GM20431 (cell line): ENCODE data around the gene GLMP.

ENCODE experiments used
- in situ Hi-C: fragments of 300-500 bp; cut with MseI, MboI; formaldehyde crosslinking; loops from one replicate; pipeline ENCODE4 v1.15.0; 2020; ENCODE audit warnings: low sequenced_read_pairs; ENCODE audit not compliant: unreplicated experiment

The GLMP gene

DNA sequence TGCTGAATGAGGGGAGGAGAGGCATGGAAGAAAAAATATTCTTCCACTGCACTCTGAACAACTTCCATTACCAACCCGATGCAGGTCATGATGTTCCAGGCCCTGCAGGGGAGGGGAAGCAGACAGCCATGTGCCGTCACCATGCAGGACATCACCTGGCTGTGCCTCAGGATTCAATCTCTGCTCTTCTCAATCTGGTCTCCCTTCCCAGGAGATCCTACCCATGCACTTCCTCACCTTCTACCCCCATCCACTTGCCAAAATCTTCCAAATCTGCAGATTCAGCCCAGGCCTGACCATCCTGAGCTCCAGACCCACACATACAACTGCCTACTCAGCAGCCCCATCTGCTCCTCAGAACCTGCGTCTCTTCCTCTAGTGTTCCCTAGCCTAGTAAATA is 41.8 kb downstream of the GLMP start:
- in situ Hi-C loops: no loop called here

DNA sequence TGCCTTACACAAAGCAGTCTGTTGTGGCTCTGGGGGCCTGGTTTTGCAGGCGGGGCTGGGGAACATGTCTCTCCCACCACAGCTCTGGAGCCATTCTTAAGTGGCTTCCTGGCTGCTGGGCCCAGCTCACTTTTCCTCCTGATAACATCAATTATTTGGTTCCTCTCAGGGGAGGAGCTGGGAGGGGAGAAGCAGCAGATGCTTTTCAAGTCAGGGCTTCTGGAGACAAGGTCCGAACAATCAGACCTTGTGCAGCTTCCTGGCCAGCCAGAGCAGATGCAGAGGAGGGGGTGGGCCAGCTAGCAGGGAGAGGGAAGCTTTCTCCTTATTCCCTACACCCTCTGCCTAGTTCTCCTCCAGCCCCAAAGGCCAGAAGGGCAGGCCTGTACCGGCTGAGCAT is 44.0 kb downstream of the GLMP start:
- in situ Hi-C loops: no loop called here

DNA sequence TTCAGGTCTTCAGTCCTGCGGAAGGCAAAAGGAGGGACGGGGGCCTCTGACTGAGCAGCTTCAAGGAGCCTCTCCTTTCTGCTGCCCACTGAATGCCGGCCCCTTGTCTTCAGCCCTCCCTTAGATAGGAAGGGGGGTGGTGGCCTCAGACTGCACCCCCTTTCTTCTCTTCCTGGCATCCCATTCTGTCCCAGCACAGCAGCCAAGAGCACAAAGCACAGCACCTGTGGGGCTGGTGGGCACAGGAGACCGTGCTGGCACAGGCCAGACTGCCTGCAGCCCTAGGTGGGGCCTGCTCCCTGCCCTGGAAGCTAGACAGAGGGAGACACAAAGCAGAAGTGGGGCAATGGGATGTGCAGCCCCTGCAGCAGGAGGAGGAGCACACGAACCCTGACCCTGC is 45.9 kb downstream of the GLMP start:
- in situ Hi-C loops: no loop called here

DNA sequence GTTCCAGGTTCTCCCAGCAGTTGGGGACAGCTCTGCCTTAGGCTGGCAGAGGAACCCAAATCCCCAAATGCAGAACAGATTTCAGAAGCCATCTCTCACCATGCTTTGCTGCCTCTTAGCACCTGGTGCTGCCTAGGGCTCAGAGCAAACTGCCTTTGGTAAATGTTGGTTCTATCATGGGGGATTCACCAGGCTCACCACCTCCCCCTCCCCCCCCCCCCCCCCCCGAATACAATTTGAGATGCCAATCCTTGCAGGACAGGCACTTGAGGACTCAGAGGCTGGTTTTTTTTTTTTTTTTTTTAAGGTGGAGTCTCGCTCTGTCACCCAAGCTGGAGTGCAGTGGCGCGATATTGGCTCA is 47.2 kb downstream of the GLMP start:
- in situ Hi-C loops: no loop called here

DNA sequence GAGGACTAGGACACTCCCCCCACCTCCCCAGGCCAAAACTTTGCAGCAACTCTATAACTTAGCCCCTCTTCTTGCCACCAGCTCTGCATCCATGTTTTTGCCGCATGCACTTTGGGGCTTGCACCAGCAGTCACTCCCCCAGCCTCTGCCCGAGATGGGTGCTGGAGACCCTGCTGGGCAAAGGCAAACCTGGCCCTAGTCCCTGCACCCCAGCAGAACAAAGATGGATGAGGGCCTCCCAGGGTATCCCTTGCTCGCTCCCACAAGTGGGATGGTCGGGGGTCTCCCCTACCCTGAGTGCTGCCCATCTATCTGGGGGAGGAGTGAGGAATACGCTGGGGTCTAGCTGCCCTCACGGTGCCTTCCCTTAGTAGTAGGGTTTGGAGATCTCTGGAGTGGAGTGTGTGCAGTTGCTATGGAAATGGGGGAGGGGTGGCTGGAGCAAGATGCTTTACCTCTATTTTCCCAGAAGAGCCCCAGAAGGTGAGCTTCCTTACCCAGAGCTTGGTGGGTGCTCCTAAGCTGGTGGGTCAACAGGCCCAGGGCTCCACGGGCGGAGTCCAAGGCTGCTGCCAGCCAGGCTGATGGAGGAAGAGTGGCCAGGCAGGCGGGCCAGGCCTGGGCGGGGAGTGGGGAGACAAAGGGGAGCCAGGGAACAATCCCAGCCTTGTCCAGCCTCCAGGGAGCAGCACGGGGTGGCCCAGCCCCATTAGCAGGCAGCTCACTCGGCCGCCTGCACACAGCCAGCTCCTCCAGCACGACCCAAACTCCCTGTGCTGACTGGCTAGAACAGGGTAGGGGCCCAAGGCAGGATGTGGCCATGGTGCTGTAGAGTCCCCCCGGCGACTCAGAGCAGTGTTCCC is 47.8 kb downstream of the GLMP start, which contains the start of gene PAQR6:
Gene PAQR6, minus strand, starts transcription at position 597 of the 863 bp plus-strand sequence. CDS start 1,325 bp downstream, outside the sequence.
- in situ Hi-C loops: no loop called here

DNA sequence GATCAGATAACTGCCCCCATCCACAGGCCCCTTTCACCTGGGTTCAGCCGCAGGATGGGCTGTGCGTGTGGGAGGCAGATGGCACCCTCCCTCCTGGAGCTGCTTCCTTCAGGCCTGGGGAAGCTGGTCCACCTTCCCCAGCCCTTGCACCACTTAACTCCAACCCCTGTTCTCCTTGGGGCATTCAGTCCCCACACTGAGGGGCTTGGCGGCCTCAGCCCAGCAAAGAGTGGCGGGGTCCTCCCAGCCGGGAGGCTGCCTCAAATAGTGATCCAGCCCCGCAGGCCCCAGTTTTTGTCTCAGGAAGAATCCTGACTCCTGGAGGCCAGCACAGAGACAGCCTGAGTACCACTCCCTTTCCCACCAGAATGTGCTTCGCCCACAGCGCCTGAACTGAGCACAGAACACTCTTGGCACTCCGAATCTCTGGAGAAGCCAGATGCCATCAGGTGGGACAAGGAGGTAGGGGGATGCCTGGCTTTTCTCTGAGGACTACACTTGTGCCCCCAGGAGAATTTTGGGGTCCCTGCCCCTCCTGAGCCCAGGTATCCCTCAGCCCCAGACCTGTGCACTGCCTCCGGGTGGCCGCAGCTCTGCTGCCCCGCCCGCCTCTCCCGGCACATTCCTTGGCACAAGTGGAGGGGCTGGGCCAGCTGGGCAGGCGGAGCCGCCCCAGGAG is 48.6 kb downstream of the GLMP start:
- in situ Hi-C loops: no loop called here

DNA sequence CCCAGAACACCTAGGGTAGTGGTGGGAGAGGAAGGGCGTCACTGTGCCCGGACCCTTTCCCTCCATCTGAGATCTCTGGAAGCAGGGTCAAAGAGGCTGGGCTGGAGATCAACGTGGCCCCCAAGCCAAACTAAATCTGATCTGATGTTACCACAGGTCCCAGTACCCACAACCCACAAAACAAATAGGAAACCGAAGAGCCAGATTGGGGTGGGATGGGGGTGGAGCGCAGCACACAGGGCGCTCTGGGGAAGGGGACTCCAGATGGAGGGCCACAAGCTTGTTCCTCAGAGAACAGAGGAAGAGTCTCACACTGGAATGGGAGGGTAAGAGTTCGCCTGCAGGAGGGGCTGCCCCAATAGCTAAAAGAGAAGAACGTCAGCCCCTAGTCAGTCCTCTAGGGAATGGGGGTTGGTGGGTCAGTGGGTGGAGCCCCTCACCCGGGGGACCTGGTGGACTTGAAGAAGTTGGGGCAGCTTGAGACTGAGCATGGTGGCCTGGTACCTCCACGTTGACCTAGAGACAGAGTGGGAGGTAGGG is 49.2 kb downstream of the GLMP start:
- in situ Hi-C loops: no loop called here

DNA sequence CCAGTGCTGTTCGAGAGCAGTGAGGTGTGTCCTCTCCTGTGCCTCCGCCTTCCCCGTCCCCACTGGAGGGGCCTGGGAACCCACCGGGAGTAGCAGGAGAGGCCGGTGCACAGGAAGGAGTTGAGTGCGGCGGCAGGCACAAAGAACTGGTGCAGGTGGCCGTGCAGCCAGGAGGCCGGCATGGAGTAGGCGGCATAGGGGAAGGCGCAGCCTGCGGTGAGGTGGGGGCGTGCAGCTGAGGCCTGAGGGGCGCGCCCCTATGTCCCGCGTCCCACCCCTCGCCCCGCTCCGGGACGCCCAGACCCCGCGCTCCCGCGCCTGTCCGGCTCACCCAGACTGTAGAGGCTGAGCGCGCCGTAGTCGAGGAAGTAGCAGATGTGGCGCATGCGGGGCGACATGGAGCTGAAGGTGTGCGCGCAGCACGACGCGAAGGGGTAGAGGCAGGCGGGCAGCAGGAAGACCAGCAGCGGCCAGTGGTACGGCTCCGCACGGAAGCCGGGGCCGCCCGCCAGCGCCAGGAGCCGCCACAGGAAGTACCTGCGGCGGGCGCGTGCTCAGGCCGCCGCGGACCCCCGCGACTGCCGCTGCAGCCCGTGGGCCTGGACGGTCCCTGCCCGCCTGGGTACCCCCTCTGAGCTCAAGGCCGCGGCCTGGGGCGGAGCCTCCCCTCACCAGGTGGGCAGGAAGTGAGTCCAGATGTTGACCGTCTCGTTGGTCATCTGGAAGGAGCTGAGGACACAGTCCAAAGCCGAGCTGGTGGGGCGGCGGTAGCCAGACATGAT is 49.8 kb downstream of the GLMP start:
- in situ Hi-C loops: no loop called here

DNA sequence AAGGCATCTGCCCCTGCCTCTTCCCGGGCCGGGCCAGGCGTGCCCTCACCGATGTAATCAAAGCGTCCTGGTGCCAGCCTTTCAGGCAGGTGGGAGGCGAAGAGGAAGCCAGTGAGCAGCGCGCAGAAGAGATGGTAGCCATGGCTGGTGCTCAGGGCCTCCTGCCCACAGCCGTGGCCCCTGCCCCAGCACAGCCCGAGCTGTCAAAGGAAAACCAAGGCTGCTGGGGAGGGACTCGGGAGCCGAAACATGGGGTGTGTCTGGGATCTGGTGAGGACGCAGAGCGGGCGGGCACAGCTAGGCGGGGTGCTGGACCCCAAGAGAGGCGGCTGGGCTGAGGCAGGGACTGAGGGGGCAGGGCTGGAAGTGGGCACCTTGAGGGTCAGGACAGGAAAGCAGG is 50.8 kb downstream of the GLMP start:
- in situ Hi-C loops: no loop called here

DNA sequence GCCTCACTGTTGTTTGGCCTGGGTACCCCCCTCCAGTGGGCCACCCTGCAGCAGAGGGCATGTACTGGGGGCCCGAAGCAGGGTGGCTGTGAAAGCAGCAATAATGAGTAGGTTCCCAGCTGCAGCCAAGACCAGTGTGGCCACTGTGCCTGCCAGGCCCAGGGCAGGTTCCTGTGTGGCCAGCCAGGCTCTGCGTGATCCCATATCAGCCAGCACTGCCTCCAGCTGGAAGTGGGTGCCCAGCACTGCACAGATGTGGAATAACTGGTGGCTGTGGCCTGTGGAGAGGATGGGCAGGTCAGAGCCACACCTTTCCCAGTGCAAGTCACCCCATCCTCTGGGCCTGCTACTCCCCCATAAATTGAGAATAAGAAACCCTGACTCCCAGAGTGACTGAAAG is 51.4 kb downstream of the GLMP start:
- in situ Hi-C loops: no loop called here

DNA sequence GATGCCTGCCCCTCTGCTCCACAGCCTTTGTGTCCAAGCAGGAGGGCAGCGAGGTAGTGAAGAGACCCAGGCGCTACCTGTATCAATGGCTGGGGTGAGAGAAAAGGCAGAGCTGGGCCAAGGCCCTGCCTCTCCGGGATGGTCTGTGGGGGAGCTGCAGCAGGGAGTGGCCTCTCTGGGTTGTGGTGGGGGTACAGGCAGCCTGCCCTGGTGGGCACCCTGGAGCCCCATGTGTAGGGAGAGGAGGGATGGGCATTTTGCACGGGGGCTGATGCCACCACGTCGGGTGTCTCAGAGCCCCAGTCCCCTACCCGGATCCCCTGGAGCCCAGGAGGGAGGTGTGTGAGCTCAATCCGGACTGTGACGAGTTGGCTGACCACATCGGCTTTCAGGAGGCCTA is 52.7 kb downstream of the GLMP start:
- in situ Hi-C loops: no loop called here
